ENCODE data around the gene SLC35A3. TPM values are rescaled to one million over a fixed set of nuclear protein-coding genes. Genes with fewer than 3 reads are reported as not detected.
A peak's percentile ranks its signal among the peaks of the same experiment; 100 is the strongest.

Gene SLC35A3
- 14.7 to 23.0 TPM (median 18.3 TPM) in 3 replicates for total RNA-seq
- long read RNA-seq, full-length matches to known transcripts: 14 of 23 reads
- long read RNA-seq, partial matches to known transcripts: 1 of 23 reads
- long read RNA-seq, other reads (novel, unspliced or antisense): 8 of 23 reads

GRCh38 chr1:99969729-99970621 lies at the start of gene SLC35A3:
SLC35A3 (plus strand) TSS chr1:99969996; CDS start chr1:99993555, 23,559 bp downstream.
- peak; percentile 95 for DNase-seq (ENCODE audit: low spot score)
- H3K9me3 Mint-ChIP-seq (ENCODE audit: low read depth): no peaks in the 10 kb centered on the region
- peak; percentile 29 for TF ChIP-seq CTCF (IDR thresholded peaks at IDR 0.05)
- no peaks in the 10 kb centered on the region for H3K27me3 Mint-ChIP-seq (ENCODE audit: low read depth)
- peaks cover 32% of the 10 kb centered on the region for H3K4me1 Mint-ChIP-seq (ENCODE audit: low read depth)
- peak within 1 kb of the TSS; percentile 98 for H3K27ac Mint-ChIP-seq (ENCODE audit: unreplicated experiment)
- H3K4me3 Mint-ChIP-seq (ENCODE audit: unreplicated experiment): peak within 1 kb of the TSS; percentile 98
- H3K36me3 Mint-ChIP-seq (ENCODE audit: low read depth): no peaks in the 10 kb centered on the region

- Mint-ChIP-seq H3K27me3 (ENCODE audit: low read depth) (no peaks in the 10 kb centered on the region), H3K27ac (ENCODE audit: unreplicated experiment) (no peak overlapping the region), H3K9me3 (ENCODE audit: low read depth) (no peaks in the 10 kb centered on the region), H3K4me3 (ENCODE audit: unreplicated experiment) (no peak overlapping the region), H3K4me1 (ENCODE audit: low read depth) (no peaks in the 10 kb centered on the region), H3K36me3 (ENCODE audit: low read depth) (no peaks in the 10 kb centered on the region)
- TF ChIP-seq CTCF (IDR thresholded peaks at IDR 0.05): no peak
- DNase-seq (ENCODE audit: low spot score): no peak
These were observed 35.0 kb upstream of the SLC35A3 start for GRCh38 chr1:99934801-99935200.

GRCh38 chr1:99935534-99935933 lies 34.3 kb upstream of the SLC35A3 start:
- Mint-ChIP-seq H3K36me3 (ENCODE audit: low read depth) (no peaks in the 10 kb centered on the region), H3K27me3 (ENCODE audit: low read depth) (no peaks in the 10 kb centered on the region), H3K4me3 (ENCODE audit: unreplicated experiment) (no peak overlapping the region), H3K9me3 (ENCODE audit: low read depth) (no peaks in the 10 kb centered on the region), H3K27ac (ENCODE audit: unreplicated experiment) (no peak overlapping the region), H3K4me1 (ENCODE audit: low read depth) (no peaks in the 10 kb centered on the region)
- no peak for TF ChIP-seq CTCF (IDR thresholded peaks at IDR 0.05)
- no peak for DNase-seq (ENCODE audit: low spot score)

DNA sequence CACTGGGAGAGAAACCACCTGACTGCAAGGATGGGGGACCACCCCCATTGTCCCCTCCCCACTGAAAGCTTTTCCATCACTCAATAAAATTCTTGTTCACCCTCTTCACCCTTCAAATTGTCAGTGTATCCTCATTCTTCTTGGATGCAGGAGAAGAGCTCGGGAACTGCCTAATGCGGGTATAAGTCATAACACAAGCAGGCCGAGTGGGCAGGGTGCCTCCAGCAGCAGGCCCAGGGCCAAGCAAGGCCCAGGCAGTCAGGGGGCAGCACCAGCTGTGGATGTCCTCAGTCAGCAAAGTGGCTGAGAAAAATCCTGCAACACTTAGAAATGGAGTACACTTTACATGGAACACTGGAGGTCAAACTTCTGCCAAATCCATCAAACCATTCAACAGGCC lies 33.7 kb upstream of the SLC35A3 start:
- TF ChIP-seq CTCF (IDR thresholded peaks at IDR 0.05): no peak
- Mint-ChIP-seq H3K27me3 (ENCODE audit: low read depth) (no peaks in the 10 kb centered on the region), H3K36me3 (ENCODE audit: low read depth) (no peaks in the 10 kb centered on the region), H3K9me3 (ENCODE audit: low read depth) (no peaks in the 10 kb centered on the region), H3K27ac (ENCODE audit: unreplicated experiment) (no peak overlapping the region), H3K4me1 (ENCODE audit: low read depth) (no peaks in the 10 kb centered on the region), H3K4me3 (ENCODE audit: unreplicated experiment) (no peak overlapping the region)
- DNase-seq (ENCODE audit: low spot score): no peak

DNA sequence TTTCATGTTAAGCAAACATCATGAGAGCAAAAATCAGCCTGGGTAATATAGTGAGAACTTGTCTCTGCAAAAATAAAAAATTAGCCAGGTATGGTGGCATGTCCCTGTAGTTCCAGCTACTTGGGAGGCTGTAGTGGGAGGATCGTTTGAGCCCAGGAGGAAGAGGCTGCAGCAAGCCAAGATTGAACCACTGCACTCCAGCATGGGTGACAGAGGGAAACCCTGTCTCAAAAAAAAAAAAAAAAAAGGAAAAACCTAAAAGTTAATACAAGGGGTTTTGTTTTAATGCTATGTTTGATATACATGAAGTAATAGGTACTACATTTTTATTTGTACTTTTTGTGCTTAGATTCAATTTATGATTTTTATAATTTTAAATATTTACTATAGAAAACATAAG lies 27.1 kb upstream of the SLC35A3 start:
- Mint-ChIP-seq H3K27ac (ENCODE audit: unreplicated experiment) (no peak overlapping the region), H3K9me3 (ENCODE audit: low read depth) (no peaks in the 10 kb centered on the region), H3K27me3 (ENCODE audit: low read depth) (no peaks in the 10 kb centered on the region), H3K4me3 (ENCODE audit: unreplicated experiment) (no peak overlapping the region), H3K36me3 (ENCODE audit: low read depth) (no peaks in the 10 kb centered on the region), H3K4me1 (ENCODE audit: low read depth) (peaks cover 5% of the 10 kb centered on the region)
- TF ChIP-seq CTCF (IDR thresholded peaks at IDR 0.05): no peak
- DNase-seq (ENCODE audit: low spot score): no peak

Measured in chondrocyte (in vitro differentiated cells).